KBM-7 (cell line): ENCODE results near the gene ITPR2.
A peak's percentile ranks its signal among the peaks of the same experiment; 100 is the strongest.
"Not testable (repeated sequence)": the region's sequence is repeated elsewhere in the genome, so short reads cannot be mapped to it uniquely, and the experiment has no call there.

Source experiments
- DNase-seq: peaks from one replicate; pipeline ENCODE4 v3.0.0-alpha.2; 2015
- in situ Hi-C: fragments of 300-500 bp; cut with MboI; formaldehyde crosslinking; loops from 2 replicates; pipeline ENCODE4 v1.14.3; 2020; ENCODE audit warnings: low sequenced_read_pairs, low pct_unique_long_range_greater_than_20kb, mixed read lengths

The ITPR2 gene

DNA sequence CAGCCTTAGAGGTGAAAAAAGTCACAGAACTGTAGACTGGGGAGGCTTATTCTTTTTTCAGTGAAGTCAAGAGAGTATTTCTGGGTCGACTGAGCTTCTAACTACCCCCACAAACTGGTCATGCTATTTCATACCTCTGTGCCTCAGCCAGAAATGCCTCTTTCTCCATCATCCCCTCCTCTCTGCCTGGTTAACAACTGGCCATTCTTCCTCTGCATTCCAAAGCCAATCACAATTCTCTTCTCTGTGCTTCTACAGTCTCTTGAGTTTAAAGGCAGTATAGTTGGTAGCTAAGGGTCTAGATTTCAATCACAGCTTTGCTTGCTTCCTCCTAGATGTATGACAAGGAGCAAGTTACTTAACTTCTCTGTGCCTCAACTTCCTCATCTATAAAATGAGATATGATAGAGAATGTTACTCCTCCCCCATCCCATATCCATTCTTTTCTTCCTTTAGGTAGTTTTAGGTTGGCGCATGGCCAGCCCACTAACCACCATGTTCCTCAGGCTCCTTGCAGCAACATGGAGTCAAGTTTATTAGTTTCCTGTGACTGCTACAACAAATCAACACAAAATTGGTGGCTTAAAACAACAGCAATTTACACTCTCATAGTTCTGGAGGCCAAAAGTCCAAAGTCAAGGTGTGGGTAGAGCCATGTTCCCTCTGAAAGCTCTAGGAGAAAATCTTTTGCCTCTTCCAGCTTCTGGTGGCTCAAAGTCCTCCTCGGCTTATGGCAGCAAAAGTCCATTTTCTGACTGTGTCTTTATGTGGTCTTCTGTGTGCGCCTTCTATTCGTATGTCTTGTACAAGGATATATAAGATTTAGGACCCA lies 62.5 kb downstream of the ITPR2 start:
- DNase-seq, result no peak
- in situ Hi-C loops, result no loop called here

DNA sequence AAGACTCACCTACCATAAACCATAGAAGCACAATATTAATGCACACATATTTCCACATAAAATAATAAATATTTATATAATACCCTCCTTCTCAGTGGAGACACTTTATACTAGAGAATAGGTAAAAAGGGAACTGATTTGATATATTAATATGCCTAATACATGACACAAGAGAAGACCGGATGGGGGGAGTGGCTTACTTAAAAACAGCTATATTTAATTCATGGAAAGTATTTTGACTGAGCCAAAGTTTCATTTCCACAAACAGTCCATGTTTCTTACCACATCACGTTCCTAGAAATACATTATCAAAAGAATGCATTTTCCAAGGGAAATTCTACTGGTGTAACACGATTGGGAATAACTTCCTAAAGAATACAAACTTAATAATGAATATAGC lies 63.4 kb downstream of the ITPR2 start:
- in situ Hi-C loops, result no loop called here
- no peak for DNase-seq

DNA sequence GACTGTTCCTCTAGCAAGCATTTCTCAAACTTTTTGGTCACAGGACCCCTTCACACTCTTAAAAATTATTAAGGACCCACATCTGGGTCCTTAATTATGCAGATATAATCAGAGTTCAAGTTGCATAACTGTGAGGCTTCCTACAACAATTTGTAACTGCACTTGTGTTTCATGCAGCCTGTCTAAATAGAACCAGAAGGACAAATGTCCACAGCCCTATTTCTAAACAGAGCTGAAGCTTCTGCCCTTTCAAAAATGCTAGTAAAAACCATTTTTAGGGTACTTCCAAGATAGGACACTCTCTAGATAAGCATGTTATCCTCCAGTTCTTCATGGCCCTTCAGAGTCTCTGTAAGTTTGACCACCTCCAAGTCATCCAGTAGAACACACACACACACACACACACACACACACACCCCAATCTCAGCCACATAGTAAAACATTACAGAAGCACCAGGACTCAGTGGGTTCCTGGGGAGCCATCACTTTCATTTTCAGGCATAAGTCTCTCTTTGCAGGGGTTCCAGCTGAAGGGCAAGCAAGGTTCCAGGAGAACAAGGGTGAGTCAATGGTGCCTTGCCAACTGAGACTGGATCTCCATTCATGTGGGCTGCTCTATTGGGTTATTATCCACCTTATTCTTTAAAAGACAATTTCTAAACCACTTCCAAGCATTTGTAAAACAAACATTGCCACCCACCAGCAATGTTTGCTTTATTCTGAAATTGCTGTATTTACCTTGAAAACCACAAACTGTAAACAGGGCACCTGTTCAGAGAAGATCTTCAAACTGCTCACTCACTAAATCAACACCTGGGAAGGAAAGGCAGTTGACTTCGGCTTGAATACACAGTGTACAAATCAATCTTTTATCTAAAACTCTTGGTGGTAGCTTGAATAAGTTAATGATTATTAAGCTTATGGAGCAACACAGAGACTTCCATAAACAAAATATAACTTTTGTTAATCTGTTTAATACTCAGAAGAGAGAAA lies 64.1 kb downstream of the ITPR2 start:
- no peak for DNase-seq
- in situ Hi-C loops, result no loop called here

DNA sequence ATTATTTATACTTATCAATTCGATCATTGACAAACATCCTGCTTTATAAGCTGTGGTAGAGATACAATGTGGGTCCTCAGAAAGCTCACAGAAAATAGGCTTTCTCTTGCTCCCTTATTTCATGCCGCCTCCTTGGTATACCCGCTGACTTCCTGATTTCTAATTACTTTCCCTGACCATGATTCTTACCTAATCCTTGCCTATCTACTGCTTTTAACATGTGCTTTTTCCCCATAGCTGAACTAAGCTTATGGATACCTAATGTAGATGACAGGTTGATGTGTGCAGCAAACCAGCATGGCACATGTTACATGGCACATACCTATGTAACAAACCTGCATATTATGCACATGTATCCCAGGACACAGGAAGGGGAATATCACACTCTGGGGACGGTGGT lies 65.1 kb downstream of the ITPR2 start:
- in situ Hi-C loops, result no loop called here
- no peak for DNase-seq

DNA sequence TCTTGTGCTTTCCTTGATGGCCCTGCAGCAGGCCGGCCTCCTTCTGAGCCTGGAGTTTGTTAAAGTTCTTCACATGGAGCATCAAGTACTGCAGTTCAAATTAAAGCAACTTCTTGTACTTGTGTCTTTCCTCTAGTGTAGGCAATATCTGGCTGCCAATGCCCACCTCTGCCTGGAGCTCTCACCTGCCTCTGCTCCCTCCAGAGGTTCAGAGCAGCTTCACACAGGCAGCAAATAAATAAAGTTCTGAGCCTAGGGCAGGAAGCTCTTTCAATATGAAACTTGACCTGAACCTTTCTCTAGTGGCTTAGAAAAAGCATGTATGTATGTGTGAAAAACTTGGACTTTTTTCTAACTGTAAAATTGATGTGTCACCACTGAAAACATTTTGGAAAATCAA lies 65.9 kb downstream of the ITPR2 start:
- in situ Hi-C loops, result no loop called here
- no peak for DNase-seq

DNA sequence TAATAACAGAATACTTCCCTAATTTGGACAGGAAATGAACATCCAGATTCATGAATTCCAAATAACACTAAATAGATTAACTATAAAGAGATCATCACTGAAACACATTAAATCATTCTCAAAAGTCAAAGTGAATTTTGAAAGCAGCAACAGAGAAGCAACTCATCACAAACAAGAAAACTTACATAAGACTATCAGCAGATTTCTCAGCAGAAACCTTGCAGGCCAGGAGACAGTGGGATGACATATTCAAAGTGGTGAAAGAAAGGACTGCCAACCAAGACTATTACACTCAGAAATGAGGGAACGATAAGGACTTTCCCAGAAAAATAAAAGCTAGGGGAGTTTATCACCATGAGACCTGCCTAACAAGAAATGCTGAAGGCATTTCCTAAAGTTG lies 70.8 kb downstream of the ITPR2 start:
- no peak for DNase-seq
- in situ Hi-C loops, result no loop called here

DNA sequence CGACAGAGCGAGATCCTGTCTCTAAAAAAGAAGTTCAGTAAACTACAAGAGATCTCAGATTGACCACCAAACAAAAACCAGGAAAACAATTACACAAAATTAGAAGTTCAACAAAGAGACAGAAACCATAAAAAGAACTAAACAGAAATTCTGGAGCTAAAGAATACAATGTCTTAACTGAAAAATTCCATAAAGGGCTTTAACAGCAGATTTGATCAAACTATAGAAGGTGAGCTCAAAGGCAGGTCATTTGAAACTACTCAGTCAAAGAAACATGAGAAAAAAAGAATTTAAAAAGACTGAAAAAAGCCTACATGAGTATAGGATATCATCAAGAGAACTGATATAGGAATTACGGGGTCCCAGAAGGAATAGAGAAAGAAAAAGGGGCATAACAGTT lies 71.2 kb downstream of the ITPR2 start:
- DNase-seq, result no peak
- in situ Hi-C loops, result no loop called here

DNA sequence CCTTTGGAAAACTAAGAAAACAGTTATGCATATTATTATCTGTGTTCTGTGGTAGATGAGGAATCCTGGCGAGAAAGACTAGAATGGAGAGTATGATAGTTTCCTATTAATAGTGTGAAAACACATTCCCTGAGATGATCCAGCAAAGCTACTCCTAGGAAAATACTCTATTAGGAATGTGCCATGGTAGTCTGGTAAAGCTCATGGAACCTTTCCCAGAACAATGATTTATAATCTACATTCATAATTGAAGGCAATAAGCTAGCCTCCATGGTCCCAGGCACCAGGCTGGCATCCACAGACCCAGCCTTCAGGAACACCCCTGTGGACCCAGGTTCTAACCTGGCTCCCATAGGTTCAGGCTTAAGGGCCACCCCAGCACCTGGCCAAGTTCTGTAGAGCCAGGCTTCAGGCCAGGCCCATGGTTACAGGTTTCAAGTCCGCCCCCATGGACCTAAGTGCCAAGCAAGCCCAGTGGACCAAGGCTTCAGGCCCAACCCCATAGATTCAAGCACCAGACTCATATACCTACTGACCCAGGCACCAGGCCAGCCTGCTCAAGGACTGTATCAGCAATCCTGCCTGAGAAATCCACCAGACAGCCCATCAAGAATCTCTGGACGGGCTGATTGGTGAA lies 72.2 kb downstream of the ITPR2 start:
- DNase-seq, result no peak
- in situ Hi-C loops, result no loop called here

DNA sequence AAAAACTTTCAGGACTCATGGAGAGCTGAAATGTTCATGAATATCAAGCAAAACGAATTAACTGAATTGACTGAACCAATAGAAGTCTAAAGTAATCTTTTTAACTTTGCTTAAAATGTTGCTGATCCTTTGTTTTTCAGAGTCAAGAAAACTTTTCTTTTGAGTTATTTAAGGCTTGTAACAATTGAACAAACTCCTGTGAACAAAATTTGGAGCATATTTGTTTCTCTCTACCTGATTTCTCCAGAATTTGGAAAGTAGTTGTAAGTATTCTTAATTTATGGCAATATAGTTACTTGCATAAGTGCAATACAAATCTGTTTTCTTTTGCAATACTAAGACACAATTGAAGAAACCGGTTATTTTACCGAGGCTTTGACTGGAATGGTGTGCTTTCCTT lies 77.6 kb downstream of the ITPR2 start:
- DNase-seq, in situ Hi-C loops: not testable (repeated sequence)

DNA sequence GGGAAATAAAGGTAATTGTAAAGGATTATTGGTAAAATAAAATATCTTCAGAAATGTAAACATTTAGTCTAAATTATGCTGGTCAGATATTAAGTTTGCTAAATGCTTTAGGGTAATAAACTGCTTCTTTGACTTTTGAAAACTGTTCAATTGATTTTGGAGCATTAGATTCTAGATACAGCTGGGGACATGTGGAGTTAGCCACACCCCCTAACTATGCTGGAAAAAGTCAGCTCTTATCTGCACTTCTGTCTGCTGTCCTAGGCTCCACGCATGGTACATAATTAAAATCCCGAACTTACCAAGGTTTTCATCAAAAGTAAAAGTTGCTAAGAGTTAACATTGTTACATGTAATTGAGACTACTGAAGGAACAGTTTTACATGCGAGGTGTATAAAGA lies 78.8 kb downstream of the ITPR2 start:
- DNase-seq, result no peak
- in situ Hi-C loops, result no loop called here

DNA sequence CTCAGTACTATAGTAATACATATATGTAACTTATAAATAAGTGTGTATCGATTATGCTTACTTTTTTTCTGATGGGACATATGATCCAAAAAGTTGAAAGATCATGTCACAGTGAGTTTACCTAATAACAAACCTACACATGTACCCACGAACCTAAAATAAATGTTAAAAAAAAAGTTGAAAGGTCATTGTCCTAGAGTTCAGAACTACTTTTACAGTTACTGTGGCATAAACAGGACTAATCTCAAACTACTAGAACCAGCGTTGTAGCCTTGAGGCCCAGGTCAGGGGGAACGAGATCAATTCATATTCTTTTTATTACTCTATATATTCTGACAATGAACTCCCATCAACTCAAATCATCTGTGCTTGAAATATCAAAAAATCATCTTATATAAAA lies 81.8 kb downstream of the ITPR2 start:
- no peak for DNase-seq
- in situ Hi-C loops, result no loop called here

DNA sequence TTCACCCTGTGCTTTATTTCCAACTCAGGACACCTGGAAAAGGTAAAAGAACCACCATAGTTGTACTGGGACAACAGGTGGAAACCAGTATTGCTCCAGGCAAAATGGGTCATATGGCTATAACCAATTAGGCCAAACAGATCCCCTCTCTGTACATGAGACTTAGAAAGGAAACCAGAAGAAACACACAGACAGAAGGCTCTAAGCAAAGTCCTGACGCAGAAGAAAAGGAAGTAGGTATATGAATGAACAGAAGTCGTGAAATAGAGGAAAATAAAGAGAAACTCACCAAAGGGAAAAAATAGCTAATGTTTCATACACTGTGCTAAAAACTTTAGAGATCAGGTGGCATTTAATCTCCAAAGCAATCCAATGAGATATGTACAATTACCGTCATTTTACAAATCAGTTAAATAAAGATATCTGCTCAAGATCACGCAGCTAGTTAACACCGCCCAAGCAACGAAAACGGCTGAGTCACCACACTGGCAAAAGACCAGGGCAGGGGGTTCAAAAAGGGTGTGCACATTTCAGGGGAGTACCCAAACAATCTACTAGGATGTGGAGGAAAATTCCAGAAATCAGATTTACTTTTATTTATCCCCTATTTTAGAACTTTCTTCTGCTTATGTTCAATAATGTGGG lies 82.3 kb downstream of the ITPR2 start:
- peak; percentile 74 for DNase-seq
- in situ Hi-C loops, result no loop called here

DNA sequence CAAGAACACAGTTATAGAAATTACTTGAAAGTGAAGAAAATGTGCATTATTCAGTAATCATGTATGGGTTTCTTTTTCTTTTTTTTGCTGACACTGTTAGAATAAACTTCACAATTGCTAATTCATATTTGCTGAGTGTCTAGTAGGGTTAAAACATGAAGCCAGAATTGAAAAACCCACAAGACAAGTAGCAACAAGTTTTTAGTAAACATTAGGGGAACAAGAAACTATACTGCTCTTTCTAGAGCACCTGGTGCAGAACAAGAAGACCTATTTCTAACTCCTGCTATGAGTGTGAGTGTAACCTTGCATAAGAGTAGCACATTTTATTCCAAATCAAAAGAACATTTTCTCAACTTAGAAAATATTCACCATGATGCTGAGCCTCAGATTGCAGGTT lies 83.2 kb downstream of the ITPR2 start:
- in situ Hi-C loops, result no loop called here
- DNase-seq, result no peak

DNA sequence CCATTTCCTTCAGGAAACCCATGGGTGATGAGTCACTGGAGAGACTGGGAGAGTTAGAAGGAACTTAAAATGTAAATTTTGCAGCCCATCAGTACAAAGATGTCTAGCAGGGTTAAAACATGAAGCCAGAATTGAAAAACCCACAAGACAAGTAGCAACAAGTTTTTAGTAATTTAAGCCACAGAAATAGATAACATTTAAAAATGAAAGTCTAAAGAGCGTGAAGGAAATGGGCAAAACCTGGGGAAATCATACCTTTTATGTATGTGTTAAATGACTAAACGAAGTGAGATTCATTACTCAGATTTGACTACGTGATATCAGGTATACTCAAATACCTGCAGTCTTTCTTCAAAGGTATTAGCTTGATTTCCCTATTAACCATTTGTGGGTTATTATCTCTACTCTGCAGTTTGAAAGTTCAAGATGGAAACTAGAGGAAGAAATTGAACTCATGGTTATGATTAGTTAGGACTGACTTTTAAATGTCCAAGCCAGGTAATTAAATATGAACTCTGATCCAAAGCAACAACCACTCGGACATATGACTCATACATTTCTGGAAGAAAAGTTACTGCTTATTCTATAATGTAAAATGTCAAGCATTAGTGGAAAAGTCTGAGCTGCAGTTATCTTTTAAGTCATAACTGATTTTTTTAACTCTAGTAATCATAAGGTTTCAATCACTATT lies 84.1 kb downstream of the ITPR2 start:
- DNase-seq, result peak; percentile 76
- in situ Hi-C loops, result no loop called here

DNA sequence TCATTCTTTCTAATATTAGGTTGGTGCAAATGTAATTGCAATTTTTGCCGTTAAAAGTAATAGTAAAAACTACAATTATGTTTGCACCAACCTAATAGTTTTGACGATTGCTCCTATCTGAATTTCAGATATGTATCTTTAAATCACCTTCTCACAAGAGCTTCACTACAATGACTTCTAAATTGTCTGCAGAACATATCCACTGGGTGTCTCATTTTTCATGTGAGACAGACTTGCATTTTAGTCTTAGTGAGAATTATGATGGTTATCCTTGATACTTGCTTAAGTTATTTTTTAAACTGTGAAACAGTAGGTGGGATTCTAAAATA lies 84.6 kb downstream of the ITPR2 start:
- no peak for DNase-seq
- in situ Hi-C loops, result no loop called here

DNA sequence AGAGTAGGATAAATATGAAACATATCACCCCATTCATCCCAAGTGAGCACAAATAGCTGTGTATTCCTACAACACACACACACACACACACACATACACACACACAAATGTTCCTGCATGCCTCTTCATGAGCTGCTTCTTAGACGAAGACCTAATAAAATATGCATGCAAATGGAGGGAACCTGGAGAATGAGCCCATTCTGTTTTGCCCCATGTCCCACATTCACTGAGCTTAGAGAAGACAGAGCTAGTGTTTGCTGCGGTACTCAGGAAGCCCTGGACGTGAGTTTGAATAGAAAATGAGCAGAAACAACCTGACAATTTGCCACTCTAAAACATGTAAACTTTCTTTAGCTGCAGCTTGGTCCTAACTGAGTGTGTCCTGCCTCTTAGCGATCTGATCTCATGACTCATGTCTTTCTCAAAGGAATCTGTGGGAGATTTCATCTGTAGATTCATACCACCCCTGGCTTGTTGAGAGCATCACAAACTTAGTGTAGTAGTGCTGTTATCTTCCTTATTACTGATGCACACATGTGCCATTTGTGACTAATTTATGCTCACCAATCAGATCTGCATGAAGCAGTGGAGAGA lies 86.8 kb downstream of the ITPR2 start:
- DNase-seq, result no peak
- in situ Hi-C loops, result no loop called here

DNA sequence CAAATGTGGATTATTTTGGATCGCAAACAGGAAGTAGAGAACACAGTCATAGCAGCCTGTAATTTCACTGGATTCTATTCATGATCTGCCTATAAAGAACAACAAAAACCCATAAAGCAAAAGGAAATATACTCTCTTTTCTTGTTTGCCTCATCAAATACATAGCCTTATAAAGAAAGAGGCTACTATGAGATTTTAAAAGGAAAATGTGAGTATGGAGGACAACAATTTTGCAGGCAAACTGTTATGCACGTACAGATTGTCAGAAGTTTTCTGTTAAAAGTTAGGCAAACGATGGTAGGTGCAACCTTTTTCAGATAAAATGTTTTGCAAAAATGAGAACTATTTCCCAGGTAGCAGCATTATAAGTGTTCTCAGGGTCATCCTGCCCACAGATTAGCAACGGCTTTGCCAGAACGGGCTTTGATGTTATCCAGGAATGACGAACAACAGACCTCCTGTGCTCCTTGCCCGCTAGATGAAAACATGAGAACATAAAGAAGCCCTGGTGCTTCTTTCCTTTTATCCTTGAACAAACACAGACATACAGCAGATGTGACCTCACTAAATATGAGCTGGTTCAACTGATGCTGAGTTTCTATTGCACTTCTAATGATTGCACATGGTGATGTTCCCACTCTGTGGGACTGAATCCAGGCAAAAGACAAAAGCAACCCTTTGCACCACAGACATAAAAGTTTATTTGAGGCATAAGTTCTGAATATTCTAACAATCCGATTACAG lies 88.1 kb downstream of the ITPR2 start:
- DNase-seq, result no peak
- in situ Hi-C loops, result no loop called here

DNA sequence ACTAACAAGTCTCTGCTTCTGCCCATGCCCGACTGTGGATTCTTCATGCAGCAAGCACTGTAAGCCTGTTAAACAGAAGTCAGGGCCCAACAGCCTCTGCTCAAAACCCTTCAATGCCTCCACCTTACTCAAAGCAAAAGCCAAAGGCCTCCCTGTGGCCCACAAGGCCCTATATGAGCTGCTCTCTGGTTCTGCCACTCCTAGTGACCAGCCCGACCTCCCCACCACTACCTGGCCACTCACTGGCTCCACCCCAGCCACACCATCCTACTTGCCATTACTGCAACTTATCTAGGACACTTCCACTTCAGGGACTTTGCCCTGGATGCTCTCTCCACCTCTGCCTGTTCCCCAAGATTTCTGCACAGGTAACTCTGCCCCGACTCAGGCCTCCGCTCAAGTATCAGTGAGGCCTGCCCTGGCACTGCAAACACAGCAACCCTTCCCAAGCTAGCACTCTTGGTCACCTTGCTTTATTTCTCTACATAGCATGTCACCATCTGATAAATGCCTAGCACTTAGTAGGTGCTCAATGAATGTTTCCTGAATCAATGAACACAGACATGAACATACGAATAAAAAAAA lies 88.9 kb downstream of the ITPR2 start:
- in situ Hi-C loops, result no loop called here
- DNase-seq, result no peak
